A549 treated with dexamethasone at 1 μM for 4 hours (cell line): ENCODE data around the gene NAPSA. TPM values are rescaled to one million over a fixed set of nuclear protein-coding genes. Genes with fewer than 3 reads are reported as not detected.

Experiments
- total RNA-seq: library from RNA; stranded (reverse); fragments of 200-300 nt; extraction: Qiagen RNA extraction; gene quantifications from 5 replicates; pipeline ENCODE4 v1.2.3, GENCODE V29; 2022

NAPSA gene
- 0.32 to 1.1 TPM (median 0.84 TPM) in 5 replicates for total RNA-seq

DNA sequence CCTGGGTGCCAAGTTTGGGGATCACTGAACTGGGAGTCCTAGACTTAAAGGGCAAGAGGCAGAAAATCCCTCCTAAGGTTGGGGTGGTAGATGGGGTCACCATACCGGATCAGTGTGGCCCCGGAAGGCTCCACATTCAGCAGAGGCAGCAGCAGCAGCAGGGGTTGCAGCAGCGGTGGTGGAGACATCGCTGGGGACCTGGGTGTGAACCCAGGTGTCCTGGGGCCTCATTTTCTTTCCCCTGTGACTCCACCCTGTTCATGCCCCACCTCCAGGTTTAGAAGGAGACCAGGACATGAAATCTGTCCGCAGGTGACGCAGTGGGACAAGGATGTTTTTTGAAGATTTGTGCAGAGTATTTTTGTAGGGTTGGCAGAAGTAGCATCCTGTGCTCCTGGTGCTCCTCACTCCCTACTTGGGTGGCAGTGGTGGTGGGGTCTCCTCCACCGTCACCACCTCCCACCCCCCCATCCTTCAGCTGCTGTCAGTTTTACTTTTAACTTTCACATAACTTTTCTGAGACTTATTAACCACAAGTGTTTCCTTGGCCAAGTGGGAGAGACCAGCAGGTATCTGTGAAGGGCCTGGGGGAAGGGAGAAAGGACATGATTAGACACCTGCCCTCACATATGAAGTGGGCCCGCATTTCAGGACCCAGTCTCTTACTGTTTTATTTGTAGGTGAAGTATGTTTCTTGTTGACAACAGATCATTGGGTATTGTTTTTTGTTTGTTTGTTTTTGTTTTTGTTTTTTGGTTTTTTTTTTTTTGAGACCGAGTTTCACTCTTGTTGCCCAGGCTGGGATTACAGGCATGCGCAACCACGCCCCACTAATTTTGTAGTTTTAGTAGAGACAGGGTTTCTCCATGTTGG lies at the start of gene NAPSA:
Gene NAPSA, minus strand, starts transcription at position 206 of the 873 bp plus-strand sequence. Its CDS starts 18 bp downstream, at position 188.

DNA sequence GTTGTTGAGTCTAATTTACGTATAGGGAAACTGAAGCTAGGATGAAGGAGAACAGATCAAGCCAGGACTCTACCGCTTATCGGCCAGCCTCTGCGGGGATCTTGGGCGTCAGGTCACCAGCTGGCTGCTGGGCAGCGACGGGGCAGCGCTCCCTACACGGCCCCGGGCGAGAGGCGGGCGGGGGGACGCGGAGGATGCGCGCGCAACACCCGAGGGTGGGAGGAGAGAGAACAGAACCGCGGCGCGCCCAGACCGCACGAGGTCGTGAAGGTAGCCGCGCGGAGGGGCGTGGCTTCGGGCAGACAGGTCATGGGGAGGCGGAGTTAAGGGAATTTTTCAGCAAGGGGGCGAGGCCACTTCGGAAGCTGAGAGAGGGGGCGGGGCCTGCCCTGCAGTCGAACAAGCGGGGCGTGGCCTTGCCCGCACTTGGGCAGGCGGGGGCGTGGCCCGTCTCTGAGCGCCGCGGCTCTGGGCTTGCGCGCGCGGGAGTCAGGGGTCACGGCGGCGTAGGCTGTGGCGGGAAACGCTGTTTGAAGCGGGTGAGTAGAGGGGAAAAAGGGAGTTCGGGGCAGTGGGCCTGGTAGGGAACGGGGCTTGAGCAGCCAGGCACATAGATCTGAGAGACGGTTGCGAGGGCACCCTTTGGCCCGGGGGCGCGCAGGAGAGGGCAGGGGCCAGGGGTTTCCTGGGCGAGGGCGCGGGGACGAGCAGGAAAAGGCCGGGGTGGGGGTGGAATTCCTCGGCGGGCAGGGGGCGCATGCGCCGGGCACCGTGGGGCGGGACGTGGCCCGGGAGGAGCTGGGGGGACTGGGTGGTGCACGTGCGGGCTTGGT lies 18.6 kb upstream of the NAPSA start, which contains the start of gene POLD1:
Gene POLD1, plus strand, starts transcription at position 496 of the 833 bp plus-strand sequence. CDS start 14,505 bp downstream, outside the sequence.

DNA sequence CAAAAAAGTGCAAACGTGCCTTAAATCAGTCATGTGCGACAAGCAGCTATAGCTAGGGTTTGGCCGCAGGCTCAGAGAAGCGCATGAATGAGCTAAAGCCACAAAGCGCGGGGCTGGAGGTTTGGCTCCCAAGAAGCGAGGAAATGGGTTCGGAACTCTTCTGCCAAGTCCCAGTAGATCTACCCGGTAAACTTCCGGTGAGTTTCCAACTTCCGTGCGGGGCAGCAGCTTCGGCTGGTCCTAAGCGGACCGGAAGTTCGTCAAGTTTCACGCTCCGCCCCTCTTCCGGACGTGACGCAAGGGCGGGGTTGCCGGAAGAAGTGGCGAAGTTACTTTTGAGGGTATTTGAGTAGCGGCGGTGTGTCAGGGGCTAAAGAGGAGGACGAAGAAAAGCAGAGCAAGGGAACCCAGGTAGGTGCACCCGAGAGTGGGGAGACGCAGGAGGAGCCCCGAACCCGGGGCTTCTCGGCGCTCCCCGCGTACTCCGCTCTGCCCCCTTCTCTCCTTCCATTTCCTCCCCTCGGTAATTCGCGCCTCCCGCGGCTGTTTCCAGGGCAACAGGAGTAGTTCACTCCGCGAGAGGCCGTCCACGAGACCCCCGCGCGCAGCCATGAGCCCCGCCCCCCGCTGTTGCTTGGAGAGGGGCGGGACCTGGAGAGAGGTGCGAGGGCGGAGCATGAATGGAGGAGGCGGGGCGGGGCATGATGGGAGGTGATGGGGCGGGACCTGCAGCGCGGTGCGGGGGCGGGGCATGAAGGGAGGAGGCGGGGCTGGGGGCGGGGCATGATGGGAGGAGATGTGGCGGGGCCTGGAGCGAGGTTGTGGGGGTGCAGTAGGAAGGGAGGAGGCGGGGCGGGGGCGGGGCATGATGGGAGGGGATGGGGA lies 11.0 kb upstream of the NAPSA start, which contains the start of gene NR1H2:
Gene NR1H2, plus strand, starts transcription at position 292 of the 885 bp plus-strand sequence. CDS start 1,149 bp downstream, outside the sequence.

DNA sequence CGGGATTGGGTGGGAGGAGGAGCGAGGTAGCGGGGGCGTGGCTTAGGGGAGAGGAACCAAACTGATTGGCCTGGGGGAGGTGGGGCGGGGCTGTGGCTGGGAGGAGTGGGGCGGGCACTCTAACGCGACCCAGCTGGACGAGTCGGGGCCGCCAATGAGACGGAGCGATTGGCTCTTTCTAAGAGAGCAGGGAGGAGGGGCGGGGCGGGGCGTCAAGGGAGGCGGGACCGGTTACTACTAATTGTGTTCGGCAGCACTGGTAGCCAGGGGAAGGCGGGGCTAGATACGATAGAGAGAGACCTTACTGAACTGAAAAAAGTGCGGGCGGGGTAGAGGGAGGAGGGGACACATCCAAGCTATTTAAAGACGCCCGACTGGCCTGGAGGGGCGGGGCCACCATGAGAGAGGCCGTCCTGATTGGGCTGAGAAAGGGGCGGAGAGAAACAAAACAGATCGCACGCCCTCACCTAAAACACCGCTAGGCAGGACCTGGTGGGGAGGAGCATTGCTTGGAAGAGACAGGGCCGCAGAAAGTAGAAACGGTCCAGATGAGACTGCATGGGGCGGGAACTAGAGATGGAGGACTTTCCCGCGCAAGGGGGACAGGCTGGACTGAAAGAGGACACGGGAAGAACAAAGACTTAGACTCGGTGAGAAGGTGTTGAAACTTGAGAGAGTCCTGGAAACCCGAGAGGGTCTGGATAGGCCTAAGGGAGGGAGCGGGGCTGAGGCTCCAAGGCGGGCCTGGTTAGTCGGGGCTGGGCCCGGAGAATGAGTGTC lies 36.1 kb downstream of the NAPSA start, which contains the start of gene KCNC3:
Gene KCNC3, minus strand, starts transcription at position 232 of the 780 bp plus-strand sequence. CDS start 295 bp downstream, outside the sequence.

Other genes with a start within 250 kb of the NAPSA start
- gene IZUMO2, start 202.4 kb downstream of the NAPSA start, total RNA-seq: not detected in 5 replicates
- 4.4 to 7.8 TPM (median 7.2 TPM) in 5 replicates for gene MYH14, start 162.0 kb downstream of the NAPSA start, total RNA-seq
- gene KCNC3, start 36.3 kb downstream of the NAPSA start, total RNA-seq: 0.98 to 1.7 TPM (median 1.7 TPM) in 5 replicates
- gene NR1H2, start 10.8 kb upstream of the NAPSA start, total RNA-seq: 55.3 to 72.9 TPM (median 70.2 TPM) in 5 replicates
- gene POLD1, start 18.7 kb upstream of the NAPSA start, total RNA-seq: 44.4 to 82.0 TPM (median 73.4 TPM) in 5 replicates
- gene SPIB, start 53.3 kb upstream of the NAPSA start, total RNA-seq: 0.12 to 0.46 TPM (median 0.18 TPM) in 5 replicates
- gene MYBPC2, start 67.3 kb upstream of the NAPSA start, total RNA-seq: not detected in 5 replicates
- 109 to 144 TPM (median 140 TPM) in 5 replicates for gene EMC10, start 110.9 kb upstream of the NAPSA start, total RNA-seq
- 1.6 to 1.9 TPM (median 1.8 TPM) in 5 replicates for gene GARIN5A, start 111.2 kb upstream of the NAPSA start, total RNA-seq
- 60.1 to 72.6 TPM (median 68.8 TPM) in 5 replicates for gene JOSD2, start 145.6 kb upstream of the NAPSA start, total RNA-seq
- not detected in 5 replicates for gene ASPDH, start 148.3 kb upstream of the NAPSA start, total RNA-seq
- gene LRRC4B, start 202.8 kb upstream of the NAPSA start, total RNA-seq: 0.33 to 0.63 TPM (median 0.54 TPM) in 5 replicates